Lower leg skin (tissue), 4 donors: Measurements from ENCODE around the gene PHTF2. TPM values are rescaled to one million over a fixed set of nuclear protein-coding genes. Genes with fewer than 3 reads are reported as not detected.

ENCODE experiments used
- DNase-seq, 2 donors: peaks; one replicate each; pipeline ENCODE4 v3.0.0-alpha.2; 2019; ENCODE audit warnings: low spot score in 2 of 2
- H3K4me3 ChIP-seq: fragments of 200-600 bp; sonication (generic); 2 replicates; pipeline ENCODE4 v1.5.1; 2017; ENCODE audit warnings: mild to moderate bottlenecking, low read depth; ENCODE audit not compliant: poor library complexity, severe bottlenecking
- CTCF ChIP-seq, 3 donors: fragments of 450-650 bp; IDR thresholded peaks; one replicate each; pipeline ENCODE4 v1.5.1; 2016; ENCODE audit warnings: antibody characterized with exemption in 3 of 3, mild to moderate bottlenecking in 3 of 3, moderate library complexity in 2 of 3
- POLR2A ChIP-seq, 2 donors: fragments of 450-650 bp; IDR thresholded peaks; one replicate each; pipeline ENCODE4 v1.6.1; 2016 to 2017; ENCODE audit warnings: antibody characterized with exemption in 2 of 2, mild to moderate bottlenecking in 1 of 2, moderate library complexity in 1 of 2
- WGBS, 2 donors: methylation state at CpG; one replicate each; pipeline ENCODE4 v1.1.5; 2018; 5-methylcytosine and 5-hydroxymethylcytosine counted together
- intact Hi-C: fragments of 100-400 bp; cut with DNase I; formaldehyde crosslinking; loops from one replicate; pipeline ENCODE4 v1.15.0; 2023; ENCODE audit warnings: low total_unique reads
- total RNA-seq, 4 donors: library from RNA; depleted of rRNA; stranded (reverse); fragments of >200 nt; gene quantifications; one replicate each; pipeline ENCODE4 v1.1.0, GENCODE V29; 2016

The PHTF2 gene
- total RNA-seq, 4 donors from 2014 or later = 6.9 to 11.9 (median 9.8) TPM

- WGBS, 2 donors = 72 to 78% methylated on average over 4 of the region's 4 CpGs
- no peak for DNase-seq
- TF ChIP-seq CTCF (IDR thresholded peaks at IDR 0.05) (no peak), POLR2A (IDR thresholded peaks at IDR 0.05) (no peak)
- intact Hi-C loops = loop anchor here (10.0 kb wide), 1 partner anchor 798 kb away; no protein-coding TSS in a partner anchor
- H3K4me3 ChIP-seq = no peak overlapping the region
These were observed 143.9 kb downstream of the PHTF2 start for GRCh38 chr7:77942431-77942830.

GRCh38 chr7:77944183-77945182, 145.9 kb downstream of the PHTF2 start:
- DNase-seq = no peak
- WGBS, 2 donors = 92 to 98% methylated on average over 9 of the region's 9 CpGs
- intact Hi-C loops = loop anchor here (10.0 kb wide), 1 partner anchor 800 kb away; no protein-coding TSS in a partner anchor
- TF ChIP-seq CTCF (IDR thresholded peaks at IDR 0.05) (no peak), POLR2A (IDR thresholded peaks at IDR 0.05) (no peak)
- H3K4me3 ChIP-seq = no peak overlapping the region

- intact Hi-C loops = no loop called here
- DNase-seq = no peak
- TF ChIP-seq POLR2A (IDR thresholded peaks at IDR 0.05) (no peak), CTCF (IDR thresholded peaks at IDR 0.05) (no peak)
- 93 to 94% methylated on average over 5 of the region's 5 CpGs for WGBS, 2 donors
- no peak overlapping the region for H3K4me3 ChIP-seq
These were observed 152.0 kb downstream of the PHTF2 start for GRCh38 chr7:77950548-77950947.

GRCh38 chr7:77954773-77955555, 156.4 kb downstream of the PHTF2 start:
- WGBS, 2 donors = 92 to 97% methylated on average over 3 of the region's 3 CpGs
- TF ChIP-seq POLR2A (IDR thresholded peaks at IDR 0.05) = no peak
- TF ChIP-seq CTCF (IDR thresholded peaks at IDR 0.05) = no peak
- H3K4me3 ChIP-seq = no peak overlapping the region
- DNase-seq = no peak
- intact Hi-C loops = no loop called here

- H3K4me3 ChIP-seq = no peak overlapping the region
- intact Hi-C loops = no loop called here
- DNase-seq = no peak
- 98 to 100% methylated on average over 2 of the region's 2 CpGs for WGBS, 2 donors
- TF ChIP-seq POLR2A (IDR thresholded peaks at IDR 0.05) = no peak
- no peak for TF ChIP-seq CTCF (IDR thresholded peaks at IDR 0.05)
These were observed 159.9 kb downstream of the PHTF2 start for GRCh38 chr7:77958436-77958835.
